HG03558 (cell line): ENCODE data around the gene TRAK1.
A peak's percentile ranks its signal among the peaks of the same experiment; 100 is the strongest.

Experiments
- ATAC-seq: cut with Tn5 transposase; IDR thresholded peaks from one replicate; pipeline ENCODE4 v1.9.1; 2021; ENCODE audit warnings: moderate number of reproducible peaks; ENCODE audit not compliant: unreplicated experiment; ENCODE audit errors: extremely low read depth

The TRAK1 gene

GRCh38 chr3:42067326-42067725 is 23.8 kb upstream of the TRAK1 start:
- peak; percentile 65 for ATAC-seq

- ATAC-seq = no peak
Measured at GRCh38 chr3:42068303-42069088, 22.7 kb upstream of the TRAK1 start.

GRCh38 chr3:42070089-42070488 is 21.1 kb upstream of the TRAK1 start:
- ATAC-seq = no peak

- no peak for ATAC-seq
Measured at GRCh38 chr3:42070524-42070923, 20.6 kb upstream of the TRAK1 start.

- no peak for ATAC-seq
Measured at GRCh38 chr3:42071904-42072812, 19.0 kb upstream of the TRAK1 start.

- no peak for ATAC-seq
Measured at GRCh38 chr3:42072831-42073301, 18.3 kb upstream of the TRAK1 start.

- no peak for ATAC-seq
Measured at GRCh38 chr3:42077785-42078184, 13.4 kb upstream of the TRAK1 start.

GRCh38 chr3:42078677-42079076 is 12.5 kb upstream of the TRAK1 start:
- no peak for ATAC-seq

GRCh38 chr3:42079701-42080452 is 11.3 kb upstream of the TRAK1 start:
- ATAC-seq = no peak

GRCh38 chr3:42080453-42080872 is 10.7 kb upstream of the TRAK1 start:
- ATAC-seq = no peak

- ATAC-seq = no peak
Measured at GRCh38 chr3:42081838-42082473, 9.2 kb upstream of the TRAK1 start.

- no peak for ATAC-seq
Measured at GRCh38 chr3:42084586-42084985, 6.6 kb upstream of the TRAK1 start.

GRCh38 chr3:42085641-42086376 is 5.3 kb upstream of the TRAK1 start:
- ATAC-seq = no peak

GRCh38 chr3:42088803-42089530 is 2.2 kb upstream of the TRAK1 start:
- peak; percentile 52 for ATAC-seq

GRCh38 chr3:42092006-42092405 is 849 bp downstream of the TRAK1 start:
- no peak for ATAC-seq

- peak; percentile 48 for ATAC-seq
Measured at GRCh38 chr3:42094128-42094527, 3.0 kb downstream of the TRAK1 start.

GRCh38 chr3:42094691-42095391 is 3.7 kb downstream of the TRAK1 start:
- no peak for ATAC-seq

- no peak for ATAC-seq
Measured at GRCh38 chr3:42095540-42095939, 4.4 kb downstream of the TRAK1 start.
